Measurements from ENCODE around the gene PPP1R3C.

- TF ChIP-seq CTCF (IDR thresholded peaks at IDR 0.05) (no peak), POLR2A (IDR thresholded peaks at IDR 0.05) (no peak)
These were observed 30.4 kb downstream of the PPP1R3C start for GRCh38 chr10:91602449-91602848.

Data from lower leg skin (tissue), 3 donors.